ENCODE measurements around the gene PTCSC3.

- TF ChIP-seq POLR2A (IDR thresholded peaks at IDR 0.05; ENCODE audit: low read length): no peak
- no peak for TF ChIP-seq GATA1 (IDR thresholded peaks at IDR 0.05; ENCODE audit: low read depth, low read length)
These were observed 46.3 kb downstream of the PTCSC3 start for GRCh38 chr14:36130186-36130585.

All from erythroblast (primary cell).